H1 (cell line): ENCODE measurements around the gene NAAA. TPM values are rescaled to one million over a fixed set of nuclear protein-coding genes. Genes with fewer than 3 reads are reported as not detected.

Experiments
- CTCF ChIA-PET: fragments of 300-600 bp; sonication (Branson Sonifier 250); formaldehyde crosslinking; loops from one replicate; lab custom pipeline; 2021; ENCODE audit not compliant: partially characterized antibody; lab: Charles Lee
- POLR2A ChIA-PET: fragments of 300-600 bp; sonication (Branson Sonifier 250); formaldehyde crosslinking; loops from one replicate; lab custom pipeline; 2021; ENCODE audit warnings: inconsistent platforms; ENCODE audit not compliant: partially characterized antibody; lab: Charles Lee
- DNase-seq, 2 experiments: peaks; one replicate each; pipeline versions ENCODE4 v3.0.0 to v3.0.0-alpha.2; 2010 to 2022; ENCODE audit warnings: low spot score in 2 of 2, low read depth in 1 of 2, mixed read lengths in 1 of 2
- FAIRE-seq: peaks from 2 replicates; lab custom pipeline; 2011; peaks lifted over from hg19 to GRCh38; lab: Jason Lieb, UNC
- H2AFZ ChIP-seq: 2 replicates; pipeline ENCODE4 v1.8.1; 2012; ENCODE audit warnings: low read length, inconsistent platforms
- H2AK5ac ChIP-seq: 2 replicates; pipeline ENCODE4 v1.6.1; 2013; ENCODE audit warnings: low read depth, low read length
- H2BK120ac ChIP-seq: replicated peaks from 2 replicates; pipeline ENCODE3; 2013; ENCODE audit warnings: low read depth, low read length, inconsistent platforms
- H2BK12ac ChIP-seq: 2 replicates; pipeline ENCODE4 v1.6.1; 2013; ENCODE audit warnings: low read depth, low read length
- H2BK15ac ChIP-seq: 2 replicates; pipeline ENCODE4 v1.6.1; 2013; ENCODE audit warnings: low read length
- H2BK20ac ChIP-seq: 2 replicates; pipeline ENCODE4 v1.6.1; 2013; ENCODE audit warnings: low read length
- H2BK5ac ChIP-seq: 2 replicates; pipeline ENCODE4 v1.6.1; 2013; ENCODE audit warnings: low read depth, low read length
- H3K14ac ChIP-seq: 2 replicates; pipeline ENCODE4 v1.6.1; 2013; ENCODE audit warnings: inconsistent platforms; ENCODE audit not compliant: insufficient read length
- H3K18ac ChIP-seq: 2 replicates; pipeline ENCODE4 v1.6.1; 2013; ENCODE audit warnings: low read length; ENCODE audit errors: extremely low read depth
- H3K23ac ChIP-seq: 2 replicates; pipeline ENCODE4 v1.6.1; 2013; ENCODE audit warnings: inconsistent platforms; ENCODE audit not compliant: insufficient read length
- H3K23me2 ChIP-seq: 2 replicates; pipeline ENCODE4 v1.6.1; 2013; ENCODE audit warnings: low read depth, low read length
- H3K27ac ChIP-seq: 2 replicates; pipeline ENCODE4 v1.6.1; 2011; ENCODE audit warnings: low read depth, low read length, inconsistent platforms
- H3K27me3 ChIP-seq, 4 experiments: replicated peaks in 1 of 4; 1 replicate in 1 of 4; 2 replicates in 3 of 4; pipeline versions ENCODE4 v1.6.1 to v1.8.1; 2011 to 2013; ENCODE audit warnings: low read length in 3 of 4, mild to moderate bottlenecking in 3 of 4, inconsistent platforms in 2 of 4, mixed read lengths in 2 of 4, moderate library complexity in 1 of 4; ENCODE audit not compliant: control insufficient read depth in 3 of 4, insufficient read depth in 3 of 4; ENCODE audit errors: extremely low read depth in 1 of 4
- H3K36me3 ChIP-seq, 4 experiments: 2 replicates each; pipeline versions ENCODE4 v1.6.1 to v1.8.1; 2011 to 2013; ENCODE audit warnings: mild to moderate bottlenecking in 4 of 4, low read length in 3 of 4, moderate library complexity in 2 of 4, control low read depth in 1 of 4, inconsistent platforms in 1 of 4; ENCODE audit not compliant: insufficient read depth in 4 of 4, control insufficient read depth in 2 of 4
- H3K4ac ChIP-seq: replicated peaks from 2 replicates; pipeline ENCODE3; 2013; ENCODE audit warnings: low read length, low read depth, mixed read lengths, inconsistent platforms; ENCODE audit not compliant: insufficient read length
- H3K4me1 ChIP-seq, 4 experiments: replicated peaks in 1 of 4; 1 replicate in 1 of 4; 2 replicates in 3 of 4; pipeline versions ENCODE4 v1.6.1 to v1.8.1; 2011 to 2013; ENCODE audit warnings: low read length in 3 of 4, inconsistent platforms in 2 of 4, mixed read lengths in 1 of 4; ENCODE audit not compliant: insufficient read depth in 4 of 4, control insufficient read depth in 3 of 4
- H3K4me2 ChIP-seq, 2 experiments: 2 replicates each; pipeline versions ENCODE4 v1.6.1 to v1.8.1; 2011 to 2013; ENCODE audit warnings: low read depth in 2 of 2, low read length in 2 of 2, control low read depth in 1 of 2, inconsistent platforms in 1 of 2, mild to moderate bottlenecking in 1 of 2; ENCODE audit not compliant: insufficient read depth in 1 of 2
- H3K4me3 ChIP-seq, 4 experiments: fragments of 200-600, 300-600 bp in 1 of 4; sonication (generic), shearing (Covaris generic), sonication (Bioruptor Twin) in 1 of 4; 2 replicates each; pipeline versions ENCODE4 v1.5.1 to v1.8.1; 2011 to 2016; ENCODE audit warnings: low read length in 4 of 4, low read depth in 3 of 4, control low read depth in 2 of 4, inconsistent platforms in 2 of 4, mild to moderate bottlenecking in 2 of 4, mixed read lengths in 1 of 4, moderate library complexity in 1 of 4; ENCODE audit not compliant: insufficient read depth in 2 of 4; ENCODE audit errors: extremely low read depth in 1 of 4
- H3K56ac ChIP-seq: replicated peaks from 2 replicates; pipeline ENCODE3; 2013; ENCODE audit warnings: low read depth, mild to moderate bottlenecking, mixed read lengths, low read length, inconsistent platforms; ENCODE audit not compliant: insufficient read length
- H3K79me1 ChIP-seq: 2 replicates; pipeline ENCODE4 v1.6.1; 2013; ENCODE audit warnings: low read depth, low read length, control low read depth
- H3K79me2 ChIP-seq, 2 experiments: 2 replicates each; pipeline versions ENCODE4 v1.6.1 to v1.8.1; 2012 to 2013; ENCODE audit warnings: low read length in 2 of 2, mild to moderate bottlenecking in 2 of 2, inconsistent platforms in 1 of 2; ENCODE audit not compliant: insufficient read depth in 2 of 2, control insufficient read depth in 1 of 2
- H3K9ac ChIP-seq, 4 experiments: replicated peaks in 1 of 4; 1 replicate in 1 of 4; 2 replicates in 3 of 4; pipeline versions ENCODE4 v1.6.1 to v1.8.1; 2011 to 2013; ENCODE audit warnings: low read depth in 3 of 4, low read length in 3 of 4, control low read depth in 2 of 4, mild to moderate bottlenecking in 2 of 4, moderate library complexity in 2 of 4, inconsistent platforms in 1 of 4; ENCODE audit errors: extremely low read depth in 1 of 4
- H3K9me3 ChIP-seq, 2 experiments: 2 replicates each; pipeline versions ENCODE4 v1.6.1 to v1.8.1; 2012 to 2013; ENCODE audit warnings: mild to moderate bottlenecking in 2 of 2, moderate library complexity in 2 of 2, control low read depth in 1 of 2, inconsistent platforms in 1 of 2, low read depth in 1 of 2, low read length in 1 of 2, mixed read lengths in 1 of 2; ENCODE audit not compliant: insufficient read depth in 2 of 2
- H4K20me1 ChIP-seq, 2 experiments: replicated peaks in 1 of 2; 2 replicates each; pipeline versions ENCODE3 to v1.8.1; 2011 to 2013; ENCODE audit warnings: inconsistent platforms in 2 of 2, low read length in 2 of 2, mild to moderate bottlenecking in 1 of 2; ENCODE audit not compliant: insufficient read depth in 2 of 2, control insufficient read depth in 1 of 2
- H4K5ac ChIP-seq: 2 replicates; pipeline ENCODE4 v1.6.1; 2013; ENCODE audit warnings: low read length, low read depth, mixed read lengths, inconsistent platforms; ENCODE audit not compliant: insufficient read length
- H4K8ac ChIP-seq: 2 replicates; pipeline ENCODE4 v1.8.0; 2013; ENCODE audit warnings: mild to moderate bottlenecking, moderate library complexity, low read length, inconsistent platforms; ENCODE audit not compliant: insufficient read depth; ENCODE audit errors: extremely low read depth
- H4K91ac ChIP-seq: replicated peaks from 2 replicates; pipeline ENCODE3; 2013; ENCODE audit warnings: low read length, mixed read lengths, inconsistent platforms; ENCODE audit not compliant: insufficient read length
- EP300 ChIP-seq, 2 experiments: IDR thresholded peaks; 1 replicate in 1 of 2; 2 replicates in 1 of 2; pipeline ENCODE4 v1.6.1; 2011 to 2012; ENCODE audit warnings: low read depth in 2 of 2, low read length in 2 of 2, mild to moderate bottlenecking in 2 of 2, borderline replicate concordance in 1 of 2, inconsistent platforms in 1 of 2, moderate library complexity in 1 of 2
- TBP ChIP-seq: IDR thresholded peaks from 2 replicates; pipeline ENCODE4 v1.6.1; 2011; ENCODE audit warnings: low read depth, low read length, improper control_type of control experiment
- WGBS, 2 experiments: shearing (Covaris generic) in 1 of 2; methylation state at CpG; one replicate each; pipeline versions ENCODE4 v1.1.6 to v1.1.7; 2013 to 2015; ENCODE audit warnings: low lambda C conversion rate in 2 of 2, mixed read lengths in 2 of 2, inconsistent platforms in 1 of 2, low coverage in 1 of 2, missing lambda C conversion rate in 1 of 2; ENCODE audit not compliant: insufficient replicate concordance in 2 of 2, insufficient coverage in 1 of 2, insufficient read length in 1 of 2; ENCODE audit errors: extremely low coverage in 1 of 2, missing lambda C conversion rate in 1 of 2; 5-methylcytosine and 5-hydroxymethylcytosine counted together
- polyA plus RNA-seq, 7 experiments: library from polyadenylated mRNA; depleted of rRNA in 3 of 7; stranded (reverse) in 5 of 7; unstranded in 2 of 7; fragments of >200 nt in 5 of 7; fragments of 200-250 nt in 2 of 7; gene quantifications; 1 replicate in 5 of 7; 2 replicates in 1 of 7; 4 replicates in 1 of 7; pipeline versions ENCODE4 v1.2.1 to v1.2.3, GENCODE V29; 2011 to 2013; ENCODE audit warnings: missing spikeins in 2 of 7, mixed read lengths in 2 of 7
- total RNA-seq: library from RNA; stranded (reverse); fragmentation: NEBNext Ultra II Directional; extraction: Animal tissue kit (Norgen Biotek cat#: 25700); gene quantifications from 2 replicates; pipeline ENCODE4 v1.2.1, GENCODE V29; 2021

The NAAA gene
- total and polyA plus RNA-seq, 2 of the 8 experiments (the other 6 are each of a cell fraction or from before 2014, with no cell fraction given): 9.4 to 12.5 TPM

- no peaks in the 10 kb centered on the region for H4K20me1 ChIP-seq
- no peak overlapping the region for H3K56ac ChIP-seq
- no peaks in the 10 kb centered on the region for H3K23me2 ChIP-seq
- H3K27me3 ChIP-seq: no peaks in the 10 kb centered on the region
- H3K79me1 ChIP-seq: no peaks in the 10 kb centered on the region
- no peak overlapping the region for H2BK20ac ChIP-seq
- no peak for TF ChIP-seq TBP
- TF ChIP-seq EP300 (IDR thresholded peaks at IDR 0.05; ENCODE audit: borderline replicate concordance in 1 of 2, low read depth in 2 of 2, low read length in 2 of 2): no peak
- peaks cover 0 to 4% (median 0%) of the 10 kb centered on the region in 4 experiments; a peak in 1 of 7 replicates for H3K4me1 ChIP-seq
- 90% methylated on average over 5 of the region's 5 CpGs; no CpG with 5 or more reads in 1 of the 2 experiments for WGBS, 2 experiments
- no peak overlapping the region for H2AK5ac ChIP-seq
- H2BK12ac ChIP-seq: no peak overlapping the region
- H4K8ac ChIP-seq: no peak overlapping the region
- no peak overlapping the region for H2BK5ac ChIP-seq
- no peak overlapping the region for H3K9ac ChIP-seq
- H2BK120ac ChIP-seq: no peak overlapping the region
- no peak overlapping the region for H3K18ac ChIP-seq
- no peak overlapping the region for H4K91ac ChIP-seq
- no peaks in the 10 kb centered on the region; a peak in 1 of 4 replicates for H3K9me3 ChIP-seq
- 0 out of 2 replicates have a peak overlapping the region, but pooled peaks have one; percentile 17 for H2AFZ ChIP-seq
- no peaks in the 10 kb centered on the region for H3K36me3 ChIP-seq
- FAIRE-seq (no peak), DNase-seq (no peak)
- H3K23ac ChIP-seq: no peak overlapping the region
- no peak overlapping the region for H3K4ac ChIP-seq
- ChIA-PET POLR2A (interaction anchor here (1.3 to 1.5 kb wide), 2 partner anchors 12 to 37 kb away, joined by 3 to 4 read pairs; partner anchors contain the start of gene NAAA), CTCF (interaction anchor here (1.3 to 11.3 kb wide), 4 partner anchors 9 to 180 kb away, joined by 3 to 144 read pairs (median 26); partner anchors contain the start of gene USO1)
- no peak overlapping the region for H3K4me2 ChIP-seq
- no peak overlapping the region for H3K14ac ChIP-seq
- H2BK15ac ChIP-seq: 0 out of 2 replicates have a peak overlapping the region, but pooled peaks have one; percentile 32
- H4K5ac ChIP-seq: no peak overlapping the region
- no peak overlapping the region for H3K27ac ChIP-seq
- no peak overlapping the region for H3K4me3 ChIP-seq
- no peaks in the 10 kb centered on the region for H3K79me2 ChIP-seq
These were observed 36.7 kb downstream of the NAAA start for GRCh38 chr4:75904076-75904475.
